Measurements from ENCODE around the gene MAP1LC3C.

Gene MAP1LC3C

DNA sequence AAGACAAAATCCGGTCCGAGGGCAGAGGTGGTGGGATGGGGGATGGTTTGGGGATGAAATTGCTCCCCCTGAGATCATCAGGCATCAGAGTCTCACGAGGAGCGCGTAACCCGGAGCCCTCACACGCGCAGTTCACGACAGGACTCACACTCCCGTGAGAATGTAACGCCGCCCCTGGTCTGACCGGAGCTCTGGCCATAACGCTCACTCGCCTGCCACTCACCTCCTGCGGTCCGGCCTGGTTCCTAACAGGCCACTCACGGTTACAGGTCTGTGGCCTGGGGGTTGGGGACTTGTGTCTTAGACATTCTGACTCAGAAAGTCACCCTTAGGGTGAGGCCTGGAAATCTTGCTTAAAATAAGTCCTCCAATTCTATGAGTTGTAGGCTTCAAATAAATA is 19.8 kb downstream of the MAP1LC3C start:
- TF ChIP-seq, protein P1, sequence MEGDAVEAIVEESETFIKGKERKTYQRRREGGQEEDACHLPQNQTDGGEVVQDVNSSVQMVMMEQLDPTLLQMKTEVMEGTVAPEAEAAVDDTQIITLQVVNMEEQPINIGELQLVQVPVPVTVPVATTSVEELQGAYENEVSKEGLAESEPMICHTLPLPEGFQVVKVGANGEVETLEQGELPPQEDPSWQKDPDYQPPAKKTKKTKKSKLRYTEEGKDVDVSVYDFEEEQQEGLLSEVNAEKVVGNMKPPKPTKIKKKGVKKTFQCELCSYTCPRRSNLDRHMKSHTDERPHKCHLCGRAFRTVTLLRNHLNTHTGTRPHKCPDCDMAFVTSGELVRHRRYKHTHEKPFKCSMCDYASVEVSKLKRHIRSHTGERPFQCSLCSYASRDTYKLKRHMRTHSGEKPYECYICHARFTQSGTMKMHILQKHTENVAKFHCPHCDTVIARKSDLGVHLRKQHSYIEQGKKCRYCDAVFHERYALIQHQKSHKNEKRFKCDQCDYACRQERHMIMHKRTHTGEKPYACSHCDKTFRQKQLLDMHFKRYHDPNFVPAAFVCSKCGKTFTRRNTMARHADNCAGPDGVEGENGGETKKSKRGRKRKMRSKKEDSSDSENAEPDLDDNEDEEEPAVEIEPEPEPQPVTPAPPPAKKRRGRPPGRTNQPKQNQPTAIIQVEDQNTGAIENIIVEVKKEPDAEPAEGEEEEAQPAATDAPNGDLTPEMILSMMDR (conservative IDR thresholded peaks at IDR 0.05; ENCODE audit: low read depth) = no peak
- ChIA-PET CTCF (no interaction called here), POLR2A (ENCODE audit: low non-redundant PET) (no interaction called here)
- no peak overlapping the region for H3K27ac ChIP-seq
- no peak for DNase-seq (ENCODE audit: low spot score)

DNA sequence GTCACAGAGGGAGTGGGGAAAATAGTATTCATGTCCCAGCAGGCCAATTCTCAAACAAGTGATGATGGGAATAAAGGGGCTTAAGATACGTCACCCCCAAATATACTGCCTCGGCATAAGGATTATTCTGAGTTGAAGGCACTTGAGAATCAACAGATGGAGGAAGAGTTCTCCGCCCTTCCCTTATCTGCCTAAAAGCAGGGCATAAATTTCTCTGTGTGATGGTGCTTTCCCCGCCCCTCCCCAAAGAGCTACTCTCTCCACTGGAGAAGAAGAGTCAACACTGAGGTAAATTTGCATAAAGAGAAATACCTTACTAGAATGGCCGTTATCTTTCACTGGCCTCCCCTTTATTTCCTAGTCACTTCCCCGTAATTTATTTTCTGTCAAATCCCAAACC is 22.7 kb downstream of the MAP1LC3C start:
- ChIA-PET CTCF (interaction anchor here (0.7 kb wide), 1 partner anchor 434 kb away, joined by 3 read pairs; no protein-coding TSS in a partner anchor), POLR2A (ENCODE audit: low non-redundant PET) (no interaction called here)
- TF ChIP-seq, protein P1 (conservative IDR thresholded peaks at IDR 0.05; ENCODE audit: low read depth) = no peak
- DNase-seq (ENCODE audit: low spot score) = no peak
- H3K27ac ChIP-seq = no peak overlapping the region

DNA sequence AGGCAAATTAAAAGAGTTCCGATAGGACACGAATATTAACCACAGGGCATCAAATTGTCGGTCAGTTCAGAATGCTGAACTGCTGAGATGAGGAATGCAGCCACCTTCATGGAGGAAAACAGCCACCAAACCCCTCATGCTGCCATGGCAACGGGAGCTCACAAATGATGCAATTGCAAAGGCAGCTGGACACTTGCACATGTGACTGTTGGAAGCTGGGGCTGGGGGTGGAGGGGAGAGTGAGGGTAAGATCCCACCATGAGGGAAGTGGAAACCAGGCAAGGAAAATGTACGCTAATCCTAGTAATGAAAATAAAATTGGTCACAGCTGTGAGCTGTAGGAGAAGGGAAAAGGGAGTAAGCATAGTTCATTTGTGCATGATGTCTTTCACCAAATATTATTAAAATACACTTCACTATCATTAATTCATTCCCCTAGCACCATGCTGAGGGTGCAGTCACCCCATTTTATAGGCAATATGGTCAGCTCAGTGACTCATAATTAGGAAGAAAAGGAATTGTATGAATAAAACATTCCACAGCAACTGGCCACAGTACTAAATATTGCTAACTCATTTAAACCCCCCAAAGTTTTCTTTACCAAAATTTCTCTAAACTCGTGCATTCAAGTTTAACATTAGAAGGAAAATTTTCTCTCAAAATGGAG is 26.1 kb downstream of the MAP1LC3C start:
- ChIA-PET POLR2A (ENCODE audit: low non-redundant PET) (no interaction called here), CTCF (no interaction called here)

DNA sequence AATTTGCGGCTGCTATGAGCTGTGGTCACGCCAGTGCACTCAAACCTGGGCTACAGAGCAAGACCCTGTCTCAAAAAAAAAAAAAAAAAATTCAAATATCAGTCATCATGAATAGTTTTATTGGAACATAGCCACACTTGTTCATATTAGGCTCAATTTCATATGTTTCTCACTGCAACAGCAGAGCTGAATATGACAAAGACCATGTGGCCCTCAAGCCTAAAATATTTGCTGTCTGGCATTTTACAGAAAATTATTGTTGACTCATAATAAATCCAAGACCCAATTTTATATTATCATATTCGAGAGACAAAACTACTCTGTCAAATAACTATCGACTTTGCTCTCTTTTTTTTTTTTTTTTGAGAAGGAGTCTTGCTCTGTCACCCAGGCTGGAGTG is 30.3 kb downstream of the MAP1LC3C start:
- TF ChIP-seq, protein P1 (conservative IDR thresholded peaks at IDR 0.05; ENCODE audit: low read depth) = no peak
- H3K27ac ChIP-seq = no peak overlapping the region
- CTCF ChIA-PET = interaction anchor here (0.6 kb wide), 1 partner anchor 34 kb away, joined by 3 read pairs; no protein-coding TSS in a partner anchor
- no peak for DNase-seq (ENCODE audit: low spot score)
- POLR2A ChIA-PET (ENCODE audit: low non-redundant PET) = no interaction called here

More for the DNA sequence above, 26.1 kb downstream of the MAP1LC3C start:
- TF ChIP-seq, protein P1 (conservative IDR thresholded peaks at IDR 0.05; ENCODE audit: low read depth) = no peak
- no peak for DNase-seq (ENCODE audit: low spot score)
- no peak overlapping the region for H3K27ac ChIP-seq

DNA sequence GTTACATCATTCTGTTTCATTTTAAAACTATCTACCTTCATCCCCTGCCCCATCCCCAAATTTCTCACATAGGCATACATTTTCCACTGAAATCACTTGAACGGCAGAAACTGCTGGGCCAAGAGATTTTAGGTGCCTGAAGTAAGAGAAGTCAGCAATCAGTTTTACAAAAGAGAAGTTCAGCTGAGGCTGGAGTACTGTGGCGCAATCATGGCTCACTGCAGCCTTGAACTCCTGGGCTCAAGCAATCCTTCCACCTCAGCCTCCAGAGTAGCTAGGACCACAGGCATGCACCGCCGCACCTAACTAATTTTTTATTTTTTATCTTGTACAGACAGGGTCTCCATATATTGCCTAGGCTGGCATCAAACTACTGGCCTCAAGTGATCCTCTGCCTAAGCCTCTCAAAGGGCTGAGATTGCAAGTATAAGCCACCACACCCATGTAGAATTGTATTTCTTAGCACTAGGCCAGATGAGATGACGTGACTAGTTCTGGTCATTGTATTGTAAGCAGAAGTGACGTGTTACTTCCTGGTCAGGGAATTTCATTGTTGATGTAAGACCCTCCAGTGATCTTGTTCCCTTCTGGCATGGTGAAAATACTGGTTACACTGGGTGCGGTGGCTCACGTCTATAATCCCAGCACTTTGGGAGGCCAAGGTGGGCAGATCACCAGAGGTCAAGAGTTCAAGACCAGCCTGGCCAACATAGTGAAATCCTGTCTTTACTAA is 34.2 kb downstream of the MAP1LC3C start:
- no peak overlapping the region for H3K27ac ChIP-seq
- DNase-seq (ENCODE audit: low spot score) = no peak
- POLR2A ChIA-PET (ENCODE audit: low non-redundant PET) = no interaction called here
- CTCF ChIA-PET = no interaction called here
- TF ChIP-seq, protein P1 (conservative IDR thresholded peaks at IDR 0.05; ENCODE audit: low read depth) = no peak

DNA sequence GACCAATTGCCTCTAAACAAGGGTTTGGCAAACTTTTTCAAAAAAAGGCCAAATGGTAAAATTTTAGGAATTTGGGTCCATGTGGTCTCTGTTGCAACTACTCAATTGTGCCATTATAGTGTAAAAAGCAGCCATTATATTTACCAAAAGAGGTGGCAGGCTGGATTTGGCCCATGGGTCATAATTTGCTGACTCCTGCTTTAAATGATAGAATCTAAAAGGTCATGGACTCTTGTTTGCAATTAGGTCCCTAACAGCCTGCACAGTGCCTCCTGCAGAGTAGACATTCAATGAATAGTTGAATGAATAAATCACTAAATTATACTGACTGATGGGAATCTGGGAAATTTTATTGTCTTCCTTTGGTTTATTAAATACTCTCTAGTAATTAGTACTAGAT is 35.2 kb downstream of the MAP1LC3C start:
- H3K27ac ChIP-seq = no peak overlapping the region
- no peak for DNase-seq (ENCODE audit: low spot score)
- TF ChIP-seq, protein P1 (conservative IDR thresholded peaks at IDR 0.05; ENCODE audit: low read depth) = no peak
- CTCF ChIA-PET = no interaction called here
- POLR2A ChIA-PET (ENCODE audit: low non-redundant PET) = no interaction called here
